Upper lobe of left lung (tissue), 6 donors: ENCODE results near the gene SUSD5. TPM values are rescaled to one million over a fixed set of nuclear protein-coding genes. Genes with fewer than 3 reads are reported as not detected.

Experiments
- ATAC-seq, 2 donors: fragments of 200-7000 bp; cut with Tn5 transposase; one replicate each; pipeline ENCODE4 v1.9.1; 2022; ENCODE audit warnings: mild to moderate bottlenecking in 2 of 2, moderate library complexity in 2 of 2; ENCODE audit not compliant: low FRiP score in 2 of 2
- DNase-seq, 2 donors: peaks; one replicate each; pipeline ENCODE4 v3.0.0-alpha.2; 2019 to 2020
- H3K27ac ChIP-seq, 4 donors: fragments of 200-600 bp; sonication (generic); one replicate each; pipeline ENCODE4 v1.5.1; 2016 to 2019
- H3K27me3 ChIP-seq, 4 donors: fragments of 200-600 bp; sonication (generic); one replicate each; pipeline ENCODE4 v1.5.1; 2017 to 2019
- H3K36me3 ChIP-seq, 4 donors: fragments of 200-600 bp; sonication (generic); one replicate each; pipeline ENCODE4 v1.5.1; 2016 to 2019
- H3K4me1 ChIP-seq, 4 donors: fragments of 200-600 bp; sonication (generic); one replicate each; pipeline ENCODE4 v1.5.1; 2018 to 2019
- H3K4me3 ChIP-seq, 4 donors: fragments of 200-600 bp; sonication (generic); one replicate each; pipeline ENCODE4 v1.5.1; 2017 to 2019; ENCODE audit warnings: mild to moderate bottlenecking in 2 of 4, moderate library complexity in 1 of 4
- H3K9me3 ChIP-seq, 4 donors: fragments of 200-600 bp; sonication (generic); one replicate each; pipeline ENCODE4 v1.5.1; 2018 to 2019
- CTCF ChIP-seq, 6 experiments: fragments of 450-650 bp in 4 of 6; fragments of 200-600 bp in 2 of 6; sonication (generic) in 2 of 6; IDR thresholded peaks; one replicate each; pipeline ENCODE4 v1.5.1; 2016 to 2019; ENCODE audit warnings: antibody characterized with exemption in 6 of 6
- EP300 ChIP-seq, 4 donors: sonication (generic); formaldehyde crosslinking; IDR thresholded peaks; one replicate each; pipeline ENCODE4 v1.5.1; 2017; ENCODE audit warnings: antibody characterized with exemption in 4 of 4, control low read depth in 2 of 4
- POLR2A ChIP-seq, 4 donors: fragments of 450-650 bp; IDR thresholded peaks; one replicate each; pipeline ENCODE4 v1.5.1; 2016 to 2017; ENCODE audit warnings: antibody characterized with exemption in 4 of 4, mild to moderate bottlenecking in 2 of 4
- POLR2AphosphoS5 ChIP-seq, 2 donors: sonication (generic); formaldehyde crosslinking; IDR thresholded peaks; one replicate each; pipeline ENCODE4 v1.5.1; 2017; ENCODE audit warnings: antibody characterized with exemption in 2 of 2
- WGBS, 2 donors: methylation state at CpG; one replicate each; pipeline ENCODE4 v1.1.5; 2017 to 2018; 5-methylcytosine and 5-hydroxymethylcytosine counted together
- total RNA-seq, 6 donors: library from RNA; depleted of rRNA in 4 of 6; stranded (reverse); fragments of >200 nt in 4 of 6; gene quantifications; one replicate each; pipeline versions ENCODE4 v1.1.0 to v1.2.1, GENCODE V29; 2016 to 2021
- donor health status: DM: no; HTN: no; CAD: no; lungs with moderate emphysema.
- donor health status: DM: no; HTN: yes; CAD: no; lungs with severe emphysema.

SUSD5 gene
- total RNA-seq, 6 donors from 2014 or later = 0.20 to 1.1 (median 0.96) TPM; not detected in 2

- Histone ChIP-seq H3K36me3 (no peaks in the 10 kb centered on the region), H3K4me3 (no peak overlapping the region), H3K27ac (no peak overlapping the region), H3K9me3 (no peaks in the 10 kb centered on the region), H3K27me3 (no peaks in the 10 kb centered on the region), H3K4me1 (no peaks in the 10 kb centered on the region)
- TF ChIP-seq CTCF (IDR thresholded peaks at IDR 0.05) (no peak), POLR2AphosphoS5 (IDR thresholded peaks at IDR 0.05) (no peak), EP300 (IDR thresholded peaks at IDR 0.05) (no peak), POLR2A (IDR thresholded peaks at IDR 0.05) (no peak)
- no peak for ATAC-seq
- WGBS, 2 donors = 67% methylated on average over 1 of the region's 1 CpG
- DNase-seq = no peak
Measured at GRCh38 chr3:33240261-33240660, 21.7 kb upstream of the SUSD5 start.

DNA sequence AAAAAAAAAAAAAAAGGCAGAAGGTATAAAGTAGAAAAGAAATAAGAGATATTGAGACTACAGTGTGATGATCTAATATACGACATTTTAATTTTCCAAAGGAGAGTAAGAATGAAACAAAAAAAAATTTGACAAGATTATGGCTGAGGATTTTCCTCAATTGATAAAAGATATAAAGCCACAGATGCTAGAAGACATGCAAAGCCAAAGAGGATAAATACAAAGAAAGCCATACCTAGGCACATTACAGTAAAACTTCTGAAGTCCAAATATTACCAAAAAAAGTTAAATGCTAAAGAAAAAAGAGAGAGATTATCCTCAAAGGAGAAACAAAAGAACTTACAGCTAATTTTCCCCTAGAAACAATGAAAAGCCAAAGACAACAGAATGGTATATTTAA is 20.3 kb upstream of the SUSD5 start:
- Histone ChIP-seq H3K9me3 (no peaks in the 10 kb centered on the region), H3K4me1 (no peaks in the 10 kb centered on the region), H3K27me3 (no peaks in the 10 kb centered on the region), H3K36me3 (no peaks in the 10 kb centered on the region), H3K4me3 (no peak overlapping the region), H3K27ac (no peak overlapping the region)
- TF ChIP-seq POLR2A (IDR thresholded peaks at IDR 0.05) = no peak
- no peak for TF ChIP-seq POLR2AphosphoS5 (IDR thresholded peaks at IDR 0.05)
- TF ChIP-seq CTCF (IDR thresholded peaks at IDR 0.05) = no peak
- no peak for TF ChIP-seq EP300 (IDR thresholded peaks at IDR 0.05)
- ATAC-seq = no peak
- no peak for DNase-seq
- 100% methylated on average over 1 of the region's 1 CpG for WGBS, 2 donors

- DNase-seq (no peak), ATAC-seq (no peak)
- Histone ChIP-seq H3K9me3 (no peaks in the 10 kb centered on the region), H3K4me3 (no peak overlapping the region), H3K36me3 (no peaks in the 10 kb centered on the region), H3K27ac (no peak overlapping the region), H3K4me1 (no peaks in the 10 kb centered on the region), H3K27me3 (no peaks in the 10 kb centered on the region)
- WGBS, 2 donors = 87 to 94% methylated on average over 4 of the region's 4 CpGs
- TF ChIP-seq EP300 (IDR thresholded peaks at IDR 0.05) (no peak), POLR2AphosphoS5 (IDR thresholded peaks at IDR 0.05) (no peak), POLR2A (IDR thresholded peaks at IDR 0.05) (no peak), CTCF (IDR thresholded peaks at IDR 0.05) (no peak)
Measured at GRCh38 chr3:33237439-33237838, 18.8 kb upstream of the SUSD5 start.

DNA sequence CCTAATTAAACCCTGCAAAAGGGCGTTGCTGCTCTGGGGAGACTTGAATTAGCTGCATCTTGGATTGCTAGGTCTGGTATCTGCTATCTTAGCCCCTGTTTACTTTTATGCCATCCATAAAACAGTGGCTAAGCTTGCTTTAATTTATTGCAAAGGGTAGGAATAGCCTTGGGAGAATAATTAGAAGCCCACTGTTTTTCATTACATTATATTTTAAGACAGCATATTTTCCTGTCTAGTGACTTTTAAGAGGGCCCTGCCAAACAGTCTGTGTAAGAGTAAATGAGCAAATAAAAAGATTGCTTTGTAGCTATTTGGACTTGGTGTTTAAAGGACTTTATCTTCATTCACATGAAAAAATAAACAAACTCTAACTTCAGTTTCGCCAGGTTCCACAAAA is 17.4 kb upstream of the SUSD5 start:
- WGBS, 2 donors = 46 to 50% methylated on average over 2 of the region's 2 CpGs
- TF ChIP-seq POLR2AphosphoS5 (IDR thresholded peaks at IDR 0.05) (no peak), CTCF (IDR thresholded peaks at IDR 0.05) (no peak), EP300 (IDR thresholded peaks at IDR 0.05) (no peak), POLR2A (IDR thresholded peaks at IDR 0.05) (no peak)

GRCh38 chr3:33233884-33234283 is 15.3 kb upstream of the SUSD5 start:
- Histone ChIP-seq H3K27me3 (no peaks in the 10 kb centered on the region), H3K9me3 (no peaks in the 10 kb centered on the region), H3K4me3 (no peak overlapping the region), H3K4me1 (peaks cover 0 to 12% (median 5%) of the 10 kb centered on the region in 4 donors), H3K36me3 (no peaks in the 10 kb centered on the region), H3K27ac (no peak overlapping the region)
- ATAC-seq (no peak), DNase-seq (no peak)
- WGBS, 2 donors = 92 to 100% methylated on average over 1 of the region's 1 CpG
- TF ChIP-seq CTCF (IDR thresholded peaks at IDR 0.05) = no peak
- TF ChIP-seq POLR2A (IDR thresholded peaks at IDR 0.05) = no peak
- no peak for TF ChIP-seq POLR2AphosphoS5 (IDR thresholded peaks at IDR 0.05)
- no peak for TF ChIP-seq EP300 (IDR thresholded peaks at IDR 0.05)

More for the DNA sequence above, 17.4 kb upstream of the SUSD5 start:
- Histone ChIP-seq H3K9me3 (no peaks in the 10 kb centered on the region), H3K4me1 (peaks cover 0 to 8% (median 4%) of the 10 kb centered on the region in 4 donors), H3K27ac (no peak overlapping the region), H3K27me3 (no peaks in the 10 kb centered on the region), H3K36me3 (no peaks in the 10 kb centered on the region), H3K4me3 (no peak overlapping the region)
- ATAC-seq (no peak), DNase-seq (no peak)
